Epithelial cell of proximal tubule (primary cell): Measurements from ENCODE around the gene CRPPA. TPM values are rescaled to one million over a fixed set of nuclear protein-coding genes. Genes with fewer than 3 reads are reported as not detected.

Experiments
- DNase-seq: peaks from one replicate; pipeline ENCODE4 v3.0.0-alpha.2; 2011; ENCODE audit warnings: low read depth
- H3K4me3 ChIP-seq: 2 replicates; pipeline ENCODE4 v1.5.1; 2011; ENCODE audit warnings: low read depth, mild to moderate bottlenecking, low read length
- total RNA-seq: library from RNA; depleted of rRNA; stranded (reverse); fragments of >200 nt; gene quantifications from 2 replicates; pipeline ENCODE4 v1.2.3, GENCODE V29; 2015
- TF ChIP-seq, protein P1 (sequence below): conservative IDR thresholded peaks from 2 replicates; pipeline ENCODE4 v1.5.1; 2012; ENCODE audit warnings: low read depth, mild to moderate bottlenecking, low read length

CRPPA gene
- total RNA-seq, 1 donor from 2014 or later, result 0.52 TPM

- no peak overlapping the region for H3K4me3 ChIP-seq
- DNase-seq, result no peak
- TF ChIP-seq, protein P1, sequence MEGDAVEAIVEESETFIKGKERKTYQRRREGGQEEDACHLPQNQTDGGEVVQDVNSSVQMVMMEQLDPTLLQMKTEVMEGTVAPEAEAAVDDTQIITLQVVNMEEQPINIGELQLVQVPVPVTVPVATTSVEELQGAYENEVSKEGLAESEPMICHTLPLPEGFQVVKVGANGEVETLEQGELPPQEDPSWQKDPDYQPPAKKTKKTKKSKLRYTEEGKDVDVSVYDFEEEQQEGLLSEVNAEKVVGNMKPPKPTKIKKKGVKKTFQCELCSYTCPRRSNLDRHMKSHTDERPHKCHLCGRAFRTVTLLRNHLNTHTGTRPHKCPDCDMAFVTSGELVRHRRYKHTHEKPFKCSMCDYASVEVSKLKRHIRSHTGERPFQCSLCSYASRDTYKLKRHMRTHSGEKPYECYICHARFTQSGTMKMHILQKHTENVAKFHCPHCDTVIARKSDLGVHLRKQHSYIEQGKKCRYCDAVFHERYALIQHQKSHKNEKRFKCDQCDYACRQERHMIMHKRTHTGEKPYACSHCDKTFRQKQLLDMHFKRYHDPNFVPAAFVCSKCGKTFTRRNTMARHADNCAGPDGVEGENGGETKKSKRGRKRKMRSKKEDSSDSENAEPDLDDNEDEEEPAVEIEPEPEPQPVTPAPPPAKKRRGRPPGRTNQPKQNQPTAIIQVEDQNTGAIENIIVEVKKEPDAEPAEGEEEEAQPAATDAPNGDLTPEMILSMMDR, result no peak
These were observed 18.4 kb downstream of the CRPPA start for GRCh38 chr7:16402940-16403339.

GRCh38 chr7:16402091-16402490 is 19.2 kb downstream of the CRPPA start:
- H3K4me3 ChIP-seq, result no peak overlapping the region
- TF ChIP-seq, protein P1, result no peak
- DNase-seq, result no peak

GRCh38 chr7:16400893-16401275 is 20.5 kb downstream of the CRPPA start:
- TF ChIP-seq, protein P1, result no peak
- DNase-seq, result no peak
- no peak overlapping the region for H3K4me3 ChIP-seq

DNA sequence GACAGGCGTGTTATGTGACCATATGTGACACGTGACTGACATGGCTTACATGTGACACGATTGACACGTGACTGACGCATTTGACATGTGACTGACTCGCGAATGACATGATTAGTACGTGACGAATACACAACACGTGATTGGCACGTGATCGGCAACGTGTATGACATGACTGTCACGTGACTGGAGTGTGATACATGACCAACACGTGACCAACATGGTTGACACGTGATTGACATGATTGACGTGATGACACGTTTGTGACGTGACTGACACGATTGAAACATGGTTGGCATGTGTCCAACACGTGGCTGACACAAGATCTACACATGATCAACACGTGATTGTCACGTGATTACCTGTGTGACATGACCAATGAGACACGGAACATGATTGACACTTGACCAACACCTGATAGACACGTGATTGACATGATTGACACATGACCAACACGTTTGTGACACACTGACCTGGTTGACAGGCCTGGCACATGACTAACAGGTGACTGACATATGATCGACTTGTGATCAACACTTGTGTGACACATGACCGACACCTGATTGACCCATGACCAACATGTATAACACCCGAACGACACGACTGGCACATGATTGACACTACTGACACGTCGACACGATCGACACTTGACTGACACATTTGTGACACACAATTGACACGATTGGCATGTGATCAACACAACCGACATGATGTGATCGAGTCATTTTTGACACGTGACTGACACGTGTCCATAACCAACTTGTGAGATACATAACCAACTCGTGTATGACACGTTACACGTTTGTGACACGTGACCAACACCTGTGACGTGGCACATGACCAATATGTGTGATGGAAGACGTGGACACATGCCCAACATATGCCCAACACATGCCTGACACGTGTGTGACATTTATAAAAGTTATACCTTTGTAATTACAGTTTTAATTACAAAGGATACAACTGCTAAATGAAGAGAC is 21.1 kb downstream of the CRPPA start:
- DNase-seq, result no peak
- TF ChIP-seq, protein P1, result no peak
- H3K4me3 ChIP-seq, result no peak overlapping the region

DNA sequence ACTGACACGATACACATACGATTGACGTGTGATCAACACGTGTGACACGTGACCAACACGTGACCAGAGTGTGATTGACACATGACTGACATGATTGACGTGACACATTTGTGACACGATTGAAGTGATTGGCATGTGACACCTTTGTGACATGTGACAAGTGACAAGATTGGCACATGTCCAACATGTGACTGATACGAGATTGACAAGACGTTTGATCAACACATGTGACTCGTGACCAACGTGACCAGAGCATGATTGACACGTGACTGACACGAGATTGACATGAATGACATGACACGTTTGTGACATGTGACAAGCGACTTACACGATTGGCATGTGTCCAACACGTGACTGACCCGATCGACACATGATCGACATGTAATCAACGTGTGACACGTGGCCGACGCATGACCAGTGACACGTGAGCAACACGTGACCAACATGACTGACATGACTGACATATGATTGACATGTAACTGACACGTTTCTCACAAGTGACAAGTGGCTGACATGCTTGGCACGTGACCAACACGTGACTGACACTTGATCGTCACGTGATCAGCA is 22.0 kb downstream of the CRPPA start:
- TF ChIP-seq, protein P1, result no peak
- DNase-seq, result no peak
- no peak overlapping the region for H3K4me3 ChIP-seq

GRCh38 chr7:16398146-16399017 is 23.0 kb downstream of the CRPPA start:
- H3K4me3 ChIP-seq, result no peak overlapping the region
- TF ChIP-seq, protein P1, result no peak
- no peak for DNase-seq
